HG03135 (cell line): ENCODE measurements around the gene DMBT1.

Source experiments
- ATAC-seq: cut with Tn5 transposase; IDR thresholded peaks from one replicate; pipeline ENCODE4 v1.9.1; 2021; ENCODE audit warnings: mild to moderate bottlenecking, moderate library complexity; ENCODE audit not compliant: unreplicated experiment

The DMBT1 gene

DNA sequence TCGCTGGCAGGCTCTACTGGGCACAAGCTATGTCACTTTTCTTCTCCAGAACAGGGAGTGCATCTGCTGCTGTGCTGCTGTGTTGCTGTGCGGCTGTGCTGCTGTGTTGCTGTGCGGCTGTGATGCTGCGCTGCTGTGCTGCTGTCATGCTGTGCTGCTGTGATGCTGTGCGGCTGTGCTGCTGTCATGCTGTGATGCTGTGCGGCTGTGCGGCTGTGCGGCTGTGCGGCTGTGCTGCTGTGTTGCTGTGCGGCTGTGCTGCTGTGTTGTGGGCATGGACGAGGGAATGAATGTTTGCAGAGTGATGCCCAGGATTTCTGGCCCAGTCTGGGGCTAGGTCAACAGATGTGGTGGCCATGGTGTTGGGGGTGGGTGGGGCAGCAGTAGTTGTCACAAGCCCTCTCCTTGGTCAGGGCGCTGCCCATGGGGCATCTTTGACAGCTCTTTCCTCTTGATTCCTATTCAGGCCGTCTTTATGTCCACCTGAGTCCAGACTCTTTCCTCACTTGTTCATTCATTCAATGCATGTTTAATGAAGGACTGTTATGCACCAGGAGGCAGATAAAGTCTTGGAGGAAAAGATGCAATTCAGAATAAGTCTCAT is 83.5 kb downstream of the DMBT1 start:
- no peak for ATAC-seq

GRCh38 chr10:122646511-122647382 is 86.2 kb downstream of the DMBT1 start:
- ATAC-seq, result no peak

- no peak for ATAC-seq
Measured at GRCh38 chr10:122647383-122647968, 86.9 kb downstream of the DMBT1 start.

DNA sequence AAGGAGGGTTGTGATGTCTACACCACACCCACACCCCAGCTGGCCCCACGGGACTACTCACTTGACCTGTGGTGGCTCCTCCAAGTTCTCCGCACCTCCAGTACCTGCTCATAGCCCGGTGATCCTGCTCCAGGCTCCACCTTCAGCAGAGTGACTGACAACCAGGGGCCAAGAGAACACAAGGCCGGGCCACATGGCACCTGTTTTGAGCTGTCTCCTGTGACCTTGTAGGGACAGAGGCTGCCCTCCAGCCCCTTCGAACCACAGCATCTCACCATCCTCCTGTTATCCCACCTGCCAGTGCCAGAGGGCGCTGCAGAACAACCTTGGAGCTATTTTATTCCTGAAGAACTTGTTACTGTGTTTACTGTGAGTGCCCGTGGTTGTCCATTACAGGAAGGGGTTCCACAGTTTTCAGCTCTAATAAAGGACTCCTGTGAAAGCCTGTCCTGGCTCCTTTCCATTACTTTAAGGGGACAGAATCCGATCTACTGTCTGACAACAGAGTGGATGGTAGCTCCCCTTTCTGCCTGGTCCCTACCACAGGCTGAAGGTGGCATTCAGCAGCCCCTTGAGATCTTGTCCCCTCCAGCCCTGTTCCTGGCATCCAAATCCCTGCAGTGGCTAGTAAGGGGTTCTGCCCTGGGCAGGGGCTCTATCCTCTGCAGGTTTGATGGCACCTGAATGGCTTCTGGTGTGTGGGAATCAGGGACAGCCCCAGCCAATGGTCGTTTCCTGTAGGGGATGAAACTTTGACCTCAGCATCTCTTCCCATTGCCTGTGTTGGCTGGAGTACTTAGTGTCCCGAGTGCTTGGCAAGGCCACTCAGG is 88.3 kb downstream of the DMBT1 start:
- no peak for ATAC-seq

GRCh38 chr10:122649903-122650302 is 89.3 kb downstream of the DMBT1 start:
- ATAC-seq, result no peak

- ATAC-seq, result no peak
Measured at GRCh38 chr10:122650331-122650730, 89.8 kb downstream of the DMBT1 start.

DNA sequence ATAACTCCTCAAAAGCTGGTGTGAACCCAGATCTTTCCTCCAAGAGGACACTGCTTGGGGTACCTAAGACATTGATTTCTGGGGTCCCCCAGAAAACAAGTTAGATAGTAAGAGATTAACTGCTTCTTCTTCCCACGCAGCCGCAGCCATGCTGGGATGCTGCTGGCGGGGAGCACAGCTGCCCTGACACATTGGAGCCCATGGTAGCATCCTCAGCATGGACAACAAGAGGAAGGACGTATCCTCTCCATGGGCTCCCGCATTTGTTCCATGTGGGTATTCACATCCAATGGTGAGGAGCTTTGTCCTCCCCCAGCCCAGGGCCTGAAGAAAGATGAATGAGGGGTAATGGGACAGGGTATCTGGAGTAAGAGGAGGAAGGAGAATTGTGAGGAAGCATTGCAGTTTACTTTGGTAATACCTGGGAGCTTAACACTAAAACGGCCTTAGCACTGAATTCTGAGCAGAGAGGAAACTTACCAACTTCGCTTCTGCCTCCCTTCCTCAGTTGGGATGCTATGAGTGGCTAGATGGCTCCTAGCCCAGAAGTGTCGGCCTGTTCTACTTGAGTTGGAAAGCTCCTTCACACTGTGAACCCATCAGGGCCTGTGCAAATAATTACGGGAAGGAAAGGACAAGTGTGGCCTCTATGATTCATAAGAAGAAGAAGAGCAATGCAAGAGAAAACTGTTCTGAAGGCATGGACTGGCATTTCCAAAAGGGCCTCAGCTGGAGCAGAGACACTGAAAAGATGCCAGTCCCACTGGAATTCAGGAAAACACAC is 95.2 kb downstream of the DMBT1 start:
- no peak for ATAC-seq

GRCh38 chr10:122656308-122656705 is 95.8 kb downstream of the DMBT1 start:
- ATAC-seq, result no peak

- ATAC-seq, result no peak
Measured at GRCh38 chr10:122656741-122657140, 96.2 kb downstream of the DMBT1 start.

DNA sequence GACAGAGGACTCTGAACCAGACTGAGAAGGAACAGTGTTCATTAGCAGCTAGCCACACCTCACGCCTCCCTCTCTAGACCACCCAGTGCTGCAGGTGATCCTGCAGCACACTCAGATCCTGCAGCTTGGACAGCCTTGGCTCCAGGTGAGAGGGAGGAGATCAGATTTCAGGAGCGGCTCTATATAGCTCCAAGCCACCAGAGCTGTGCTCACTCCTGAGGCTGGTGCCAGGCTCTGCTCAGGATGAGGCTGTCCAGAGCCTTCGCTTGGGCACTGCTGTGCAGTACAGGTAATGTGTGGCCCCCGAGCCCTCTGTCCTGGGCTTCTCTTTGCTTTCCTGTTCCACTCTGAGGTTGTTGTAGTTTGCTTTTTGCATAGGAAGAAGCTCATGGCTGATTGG is 96.7 kb downstream of the DMBT1 start:
- ATAC-seq, result no peak

- ATAC-seq, result no peak
Measured at GRCh38 chr10:122657729-122658128, 97.2 kb downstream of the DMBT1 start.

- no peak for ATAC-seq
Measured at GRCh38 chr10:122658356-122659049, 97.9 kb downstream of the DMBT1 start.

DNA sequence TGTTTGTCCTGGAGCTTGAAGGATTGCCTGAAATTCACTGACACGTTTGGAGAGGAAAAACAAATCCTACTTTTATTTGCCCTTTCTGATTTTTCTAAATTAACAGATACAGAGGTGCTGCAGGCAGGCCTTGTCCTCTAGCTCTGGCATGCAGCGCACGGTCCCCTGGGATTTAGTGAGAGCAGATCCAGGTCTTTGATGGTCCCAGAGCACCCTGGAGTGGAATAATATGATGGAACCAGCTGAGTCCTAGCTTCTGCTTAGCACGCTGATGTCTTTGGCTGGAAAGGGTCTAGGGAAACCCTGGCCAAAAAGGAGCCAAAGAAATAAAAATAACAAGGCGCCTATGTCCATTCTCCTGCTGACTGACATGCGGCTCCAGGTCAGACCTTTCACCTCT is 98.6 kb downstream of the DMBT1 start:
- ATAC-seq, result no peak

DNA sequence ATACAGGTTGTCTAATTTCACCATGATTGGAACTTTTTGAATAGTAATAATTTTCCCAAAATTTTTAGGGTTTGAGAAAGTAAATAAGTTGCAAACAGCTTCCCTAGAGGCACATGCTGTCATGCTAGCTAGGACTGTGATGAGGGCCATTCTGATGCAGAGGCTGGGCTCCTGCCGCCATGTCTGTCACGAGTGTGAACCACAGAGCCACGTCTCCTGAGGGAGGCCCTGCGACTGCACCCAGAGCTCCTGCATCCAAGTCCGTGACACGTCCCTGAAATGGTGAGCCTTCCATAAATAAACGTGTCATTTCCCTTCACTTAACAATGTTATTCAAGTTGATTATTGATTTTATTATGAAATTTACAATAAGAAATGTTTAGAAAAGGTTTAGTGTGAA is 99.1 kb downstream of the DMBT1 start:
- ATAC-seq, result no peak

DNA sequence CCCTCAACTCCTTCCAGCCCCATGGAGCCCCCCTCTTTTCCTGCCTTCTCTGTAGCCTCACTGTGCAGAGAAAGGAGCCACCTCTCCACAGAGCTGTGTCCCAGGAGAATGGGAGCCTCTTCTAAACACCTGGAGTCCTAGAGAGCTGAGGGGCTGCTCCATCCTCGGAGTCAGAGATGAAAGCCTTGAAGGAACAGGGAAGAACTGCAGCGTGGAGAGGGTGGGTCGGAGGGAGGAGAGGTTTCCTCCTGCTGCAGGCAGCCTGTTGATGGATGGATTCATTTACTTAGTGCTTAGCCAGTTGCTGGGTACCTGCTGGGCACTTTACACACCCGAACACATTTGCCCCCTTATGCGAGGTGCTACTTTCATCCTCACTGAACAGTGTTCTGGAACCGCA is 100.1 kb downstream of the DMBT1 start:
- ATAC-seq, result no peak

GRCh38 chr10:122662231-122662630 is 101.7 kb downstream of the DMBT1 start:
- ATAC-seq, result no peak

- ATAC-seq, result no peak
Measured at GRCh38 chr10:122663516-122664130, 103.1 kb downstream of the DMBT1 start.

DNA sequence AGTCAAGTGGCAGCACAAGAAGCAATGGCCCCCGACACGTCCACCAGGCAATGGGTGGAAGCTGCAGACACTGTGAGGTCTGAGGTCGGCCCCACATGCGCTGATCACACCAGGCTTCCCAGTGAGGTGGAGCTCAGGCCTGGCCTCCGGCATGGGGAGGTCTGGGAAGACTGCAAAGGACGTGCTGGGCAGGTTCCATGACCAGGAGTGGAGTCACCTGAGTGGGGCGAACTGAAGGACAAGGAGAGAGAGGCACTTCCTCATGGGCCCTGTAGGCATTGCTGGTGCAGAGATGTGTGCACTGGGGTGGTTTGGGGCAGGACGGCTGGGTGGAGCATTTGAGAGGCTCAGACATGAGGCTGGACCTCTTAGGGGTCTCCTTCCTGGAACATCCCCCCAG is 103.9 kb downstream of the DMBT1 start:
- no peak for ATAC-seq

GRCh38 chr10:122665329-122665860 is 104.8 kb downstream of the DMBT1 start:
- no peak for ATAC-seq
